ENCODE measurements around the gene SYT12.

- TF ChIP-seq ZBTB11 (tag by site-specific recombination; conservative IDR thresholded peaks at IDR 0.05; ENCODE audit: low read depth) (no peak), CTCF (tag by site-specific recombination; IDR thresholded peaks at IDR 0.05) (no peak), ZBTB1 (tag by site-specific recombination; IDR thresholded peaks at IDR 0.05) (no peak), ZNF707 (tag by site-specific recombination; IDR thresholded peaks at IDR 0.05) (no peak), ZNF266 (tag by site-specific recombination; IDR thresholded peaks at IDR 0.05; ENCODE audit: low read depth) (no peak), ZNF280C (tag by site-specific recombination; IDR thresholded peaks at IDR 0.05) (no peak), MEIS1 (CRISPR knock-in tag; IDR thresholded peaks at IDR 0.05; ENCODE audit: borderline replicate concordance) (no peak), SETDB1 (IDR thresholded peaks at IDR 0.05; ENCODE audit: insufficient read length, low read length) (no peak), ATF2 (tag by site-specific recombination; IDR thresholded peaks at IDR 0.05; ENCODE audit: low read depth) (no peak), SP2 (tag by site-specific recombination; IDR thresholded peaks at IDR 0.05) (no peak), ZNF426 (tag by site-specific recombination; IDR thresholded peaks at IDR 0.05) (no peak), ZNF280D (tag by site-specific recombination; IDR thresholded peaks at IDR 0.05) (no peak), ZNF274 (IDR thresholded peaks at IDR 0.05; ENCODE audit: low read length) (no peak), ZNF274 (tag by site-specific recombination; IDR thresholded peaks at IDR 0.05; ENCODE audit: borderline replicate concordance) (no peak)
Measured at GRCh38 chr11:67029146-67029545, 6.2 kb downstream of the SYT12 start.
